HG02852 (cell line): ENCODE data around the gene GLO1.

Experiments
- ATAC-seq: cut with Tn5 transposase; IDR thresholded peaks from one replicate; pipeline ENCODE4 v1.9.1; 2021; ENCODE audit warnings: mild to moderate bottlenecking, moderate library complexity; ENCODE audit not compliant: unreplicated experiment

GLO1 gene

GRCh38 chr6:38702558-38703397, at the start of gene GLO1:
GLO1 (minus strand) TSS chr6:38703145; CDS start chr6:38703054, 91 bp downstream.
- peak; percentile 99 for ATAC-seq

- ATAC-seq, result no peak
These were observed 48.1 kb upstream of the GLO1 start for GRCh38 chr6:38750968-38751615.

GRCh38 chr6:38749473-38749872, 46.5 kb upstream of the GLO1 start:
- ATAC-seq, result no peak

- ATAC-seq, result no peak
These were observed 36.6 kb upstream of the GLO1 start for GRCh38 chr6:38739532-38739931.

- ATAC-seq, result no peak
These were observed 35.3 kb upstream of the GLO1 start for GRCh38 chr6:38738261-38738660.

- no peak for ATAC-seq
These were observed 34.0 kb upstream of the GLO1 start for GRCh38 chr6:38736951-38737350.

- ATAC-seq, result no peak
These were observed 27.4 kb upstream of the GLO1 start for GRCh38 chr6:38730140-38730862.

GRCh38 chr6:38728203-38728602, 25.3 kb upstream of the GLO1 start:
- no peak for ATAC-seq

GRCh38 chr6:38725414-38726183, 22.7 kb upstream of the GLO1 start:
- ATAC-seq, result no peak

- no peak for ATAC-seq
These were observed 21.4 kb upstream of the GLO1 start for GRCh38 chr6:38724343-38724742.

- ATAC-seq, result no peak
These were observed 20.8 kb upstream of the GLO1 start for GRCh38 chr6:38723783-38724182.

GRCh38 chr6:38722727-38723334, 19.9 kb upstream of the GLO1 start:
- no peak for ATAC-seq

GRCh38 chr6:38722038-38722437, 19.1 kb upstream of the GLO1 start:
- no peak for ATAC-seq

GRCh38 chr6:38720295-38720694, 17.4 kb upstream of the GLO1 start:
- ATAC-seq, result no peak

- no peak for ATAC-seq
These were observed 16.4 kb upstream of the GLO1 start for GRCh38 chr6:38719358-38719757.

- no peak for ATAC-seq
These were observed 13.9 kb upstream of the GLO1 start for GRCh38 chr6:38716825-38717224.

GRCh38 chr6:38715016-38715689, 12.2 kb upstream of the GLO1 start, which contains the start of gene DNAH8:
DNAH8 (plus strand) TSS chr6:38715311; CDS start chr6:38722810, 7,499 bp downstream.
- no peak for ATAC-seq

- no peak for ATAC-seq
These were observed 11.5 kb upstream of the GLO1 start for GRCh38 chr6:38714239-38715015.

- ATAC-seq, result no peak
These were observed 10.9 kb upstream of the GLO1 start for GRCh38 chr6:38713812-38714211.
